Karpas-422 (cell line): ENCODE measurements around the gene TNFRSF19. TPM values are rescaled to one million over a fixed set of nuclear protein-coding genes. Genes with fewer than 3 reads are reported as not detected.

Experiments used
- DNase-seq: peaks from one replicate; pipeline ENCODE4 v3.0.0-alpha.2; 2015
- H2AFZ ChIP-seq: fragments of 200-600 bp; sonication (generic); 2 replicates; pipeline ENCODE4 v1.6.1; 2014; ENCODE audit warnings: antibody characterized with exemption, low read length, mixed read lengths
- H3K27ac ChIP-seq: fragments of 200-600 bp; sonication (generic); 2 replicates; pipeline ENCODE4 v1.5.1; 2014; ENCODE audit warnings: mild to moderate bottlenecking, low read length, moderate library complexity
- H3K27me3 ChIP-seq: fragments of 200-600 bp; sonication (generic); 2 replicates; pipeline ENCODE4 v1.6.1; 2014; ENCODE audit warnings: low read length, mixed read lengths
- H3K36me3 ChIP-seq: fragments of 200-600 bp; sonication (generic); 2 replicates; pipeline ENCODE4 v1.6.1; 2014; ENCODE audit warnings: low read length, mixed read lengths; ENCODE audit not compliant: insufficient read depth
- H3K4me1 ChIP-seq: fragments of 200-600 bp; sonication (generic); 2 replicates; pipeline ENCODE4 v1.6.1; 2014; ENCODE audit warnings: mild to moderate bottlenecking, low read length, mixed read lengths
- H3K4me2 ChIP-seq: fragments of 200-600 bp; sonication (generic); 2 replicates; pipeline ENCODE4 v1.6.1; 2014; ENCODE audit warnings: low read length, low read depth, mild to moderate bottlenecking; ENCODE audit not compliant: poor library complexity, severe bottlenecking
- H3K4me3 ChIP-seq: fragments of 200-600 bp; sonication (generic); 2 replicates; pipeline ENCODE4 v1.5.1; 2014; ENCODE audit warnings: mild to moderate bottlenecking, antibody characterized with exemption, low read length, mixed read lengths
- H3K79me2 ChIP-seq: fragments of 200-600 bp; sonication (generic); 2 replicates; pipeline ENCODE4 v1.6.1; 2014; ENCODE audit warnings: mild to moderate bottlenecking, low read length, mixed read lengths
- H3K9ac ChIP-seq: fragments of 200-600 bp; sonication (generic); 2 replicates; pipeline ENCODE4 v1.6.0; 2014; ENCODE audit warnings: low read length
- H3K9me2 ChIP-seq: fragments of 200-600 bp; sonication (generic), shearing (Covaris generic); replicated peaks from 2 replicates; pipeline ENCODE4 v1.6.0; 2014; ENCODE audit warnings: mild to moderate bottlenecking, low read length, moderate library complexity; ENCODE audit not compliant: insufficient read depth
- H3K9me3 ChIP-seq: fragments of 300-700, 200-600 bp; sonication (generic); 2 replicates; pipeline ENCODE4 v1.6.1; 2014; ENCODE audit warnings: low read length, mixed read lengths
- H4K20me1 ChIP-seq: fragments of 200-600 bp; sonication (generic); 2 replicates; pipeline ENCODE4 v1.6.1; 2014; ENCODE audit warnings: mild to moderate bottlenecking, antibody characterized with exemption, low read length, low read depth; ENCODE audit not compliant: insufficient read depth
- total RNA-seq: library from RNA; depleted of rRNA; stranded (reverse); fragments of >200 nt; shearing (Covaris generic); gene quantifications from 2 replicates; pipeline ENCODE4 v1.2.3, GENCODE V29; 2014; ENCODE audit warnings: low replicate concordance

The TNFRSF19 gene
- total RNA-seq, 1 experiment from 2014 or later, result not detected

DNA sequence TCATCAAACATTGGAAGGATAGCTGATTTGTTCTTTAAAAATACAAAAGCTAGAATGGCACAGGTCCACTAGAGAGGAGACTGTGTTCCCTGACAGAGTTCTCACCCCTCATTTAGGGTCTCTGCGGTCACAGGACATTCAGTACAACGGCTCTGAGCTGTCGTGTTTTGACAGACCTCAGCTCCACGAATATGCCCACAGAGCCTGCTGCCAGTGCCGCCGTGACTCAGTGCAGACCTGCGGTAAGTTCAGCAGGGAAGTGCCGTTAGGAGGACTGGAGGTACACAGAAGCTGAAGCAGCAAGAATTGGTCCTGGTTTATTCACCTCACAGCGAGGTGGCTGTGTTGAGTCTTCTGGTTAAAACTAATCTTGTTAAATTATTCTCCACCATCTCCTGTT lies 90.0 kb downstream of the TNFRSF19 start:
- Histone ChIP-seq H4K20me1 (no peaks in the 10 kb centered on the region), H3K4me1 (no peaks in the 10 kb centered on the region), H3K79me2 (no peaks in the 10 kb centered on the region), H3K9me2 (no peaks in the 10 kb centered on the region), H3K4me2 (no peak overlapping the region), H3K27me3 (no peaks in the 10 kb centered on the region), H3K36me3 (no peaks in the 10 kb centered on the region), H3K27ac (no peak overlapping the region), H3K4me3 (no peak overlapping the region), H3K9ac (no peak overlapping the region), H3K9me3 (no peaks in the 10 kb centered on the region), H2AFZ (no peak overlapping the region)
- DNase-seq, result no peak

DNA sequence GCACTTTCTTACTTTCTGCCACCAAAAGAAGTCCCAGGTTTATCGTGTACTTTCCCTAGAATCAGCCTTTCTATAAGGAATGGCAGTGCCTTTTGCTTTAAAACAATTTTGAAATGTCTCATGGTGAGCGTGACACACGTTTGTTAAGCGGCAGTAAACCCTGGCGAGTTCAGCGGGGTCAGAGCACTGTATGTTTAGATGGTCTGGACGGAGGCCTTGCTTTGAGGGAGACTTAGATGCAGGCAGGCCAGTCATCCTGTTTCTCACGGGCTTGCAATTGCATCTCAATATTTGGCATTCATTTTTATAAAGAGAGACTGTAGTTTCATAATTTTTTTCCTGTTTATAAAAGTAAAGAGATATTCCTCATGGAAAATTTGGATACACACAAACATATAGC lies 96.4 kb downstream of the TNFRSF19 start:
- Histone ChIP-seq H3K27ac (no peak overlapping the region), H3K9me2 (no peaks in the 10 kb centered on the region), H3K4me3 (no peak overlapping the region), H4K20me1 (no peaks in the 10 kb centered on the region), H2AFZ (no peak overlapping the region), H3K4me1 (no peaks in the 10 kb centered on the region), H3K27me3 (no peaks in the 10 kb centered on the region), H3K4me2 (no peak overlapping the region), H3K9ac (no peak overlapping the region), H3K36me3 (no peaks in the 10 kb centered on the region), H3K79me2 (no peaks in the 10 kb centered on the region), H3K9me3 (no peaks in the 10 kb centered on the region)
- DNase-seq, result no peak

- Histone ChIP-seq H3K9ac (no peak overlapping the region), H3K4me1 (no peaks in the 10 kb centered on the region), H3K27me3 (no peaks in the 10 kb centered on the region), H3K9me3 (no peaks in the 10 kb centered on the region), H4K20me1 (no peaks in the 10 kb centered on the region), H2AFZ (no peak overlapping the region), H3K79me2 (no peaks in the 10 kb centered on the region), H3K27ac (no peak overlapping the region), H3K4me2 (no peak overlapping the region), H3K9me2 (no peaks in the 10 kb centered on the region), H3K36me3 (no peaks in the 10 kb centered on the region), H3K4me3 (no peak overlapping the region)
- peak; percentile 68 for DNase-seq
These were observed 97.5 kb downstream of the TNFRSF19 start for GRCh38 chr13:23667750-23668149.

- Histone ChIP-seq H4K20me1 (no peaks in the 10 kb centered on the region), H3K9ac (no peak overlapping the region), H3K4me3 (no peak overlapping the region), H2AFZ (no peak overlapping the region), H3K79me2 (no peaks in the 10 kb centered on the region), H3K36me3 (no peaks in the 10 kb centered on the region), H3K27ac (no peak overlapping the region), H3K27me3 (no peaks in the 10 kb centered on the region), H3K9me3 (no peaks in the 10 kb centered on the region), H3K4me1 (no peaks in the 10 kb centered on the region), H3K9me2 (no peaks in the 10 kb centered on the region), H3K4me2 (no peak overlapping the region)
- DNase-seq, result no peak
These were observed 98.3 kb downstream of the TNFRSF19 start for GRCh38 chr13:23668562-23668961.

- no peaks in the 10 kb centered on the region for H3K9me2 ChIP-seq
- H3K9ac ChIP-seq, result no peak overlapping the region
- no peak overlapping the region for H3K4me3 ChIP-seq
- H3K27ac ChIP-seq, result no peak overlapping the region
- H3K36me3 ChIP-seq, result no peaks in the 10 kb centered on the region
- DNase-seq, result no peak
- no peaks in the 10 kb centered on the region for H3K4me1 ChIP-seq
- H3K4me2 ChIP-seq, result no peak overlapping the region
- no peak overlapping the region for H2AFZ ChIP-seq
- H3K9me3 ChIP-seq, result no peaks in the 10 kb centered on the region
- no peaks in the 10 kb centered on the region for H4K20me1 ChIP-seq
- H3K27me3 ChIP-seq, result no peaks in the 10 kb centered on the region
- H3K79me2 ChIP-seq, result no peaks in the 10 kb centered on the region
These were observed 100.6 kb downstream of the TNFRSF19 start for GRCh38 chr13:23670793-23671192.

GRCh38 chr13:23671377-23671776 lies 101.2 kb downstream of the TNFRSF19 start:
- H3K9me2 ChIP-seq, result no peaks in the 10 kb centered on the region
- DNase-seq, result no peak
- H3K4me1 ChIP-seq, result no peaks in the 10 kb centered on the region
- H3K4me2 ChIP-seq, result no peak overlapping the region
- H3K9me3 ChIP-seq, result no peaks in the 10 kb centered on the region
- no peak overlapping the region for H3K27ac ChIP-seq
- H3K9ac ChIP-seq, result no peak overlapping the region
- H3K27me3 ChIP-seq, result no peaks in the 10 kb centered on the region
- no peaks in the 10 kb centered on the region for H3K36me3 ChIP-seq
- H3K79me2 ChIP-seq, result no peaks in the 10 kb centered on the region
- H4K20me1 ChIP-seq, result no peaks in the 10 kb centered on the region
- no peak overlapping the region for H3K4me3 ChIP-seq
- H2AFZ ChIP-seq, result no peak overlapping the region

- no peak overlapping the region for H3K4me2 ChIP-seq
- no peak overlapping the region for H2AFZ ChIP-seq
These were observed 101.7 kb downstream of the TNFRSF19 start for GRCh38 chr13:23671897-23672296.

DNA sequence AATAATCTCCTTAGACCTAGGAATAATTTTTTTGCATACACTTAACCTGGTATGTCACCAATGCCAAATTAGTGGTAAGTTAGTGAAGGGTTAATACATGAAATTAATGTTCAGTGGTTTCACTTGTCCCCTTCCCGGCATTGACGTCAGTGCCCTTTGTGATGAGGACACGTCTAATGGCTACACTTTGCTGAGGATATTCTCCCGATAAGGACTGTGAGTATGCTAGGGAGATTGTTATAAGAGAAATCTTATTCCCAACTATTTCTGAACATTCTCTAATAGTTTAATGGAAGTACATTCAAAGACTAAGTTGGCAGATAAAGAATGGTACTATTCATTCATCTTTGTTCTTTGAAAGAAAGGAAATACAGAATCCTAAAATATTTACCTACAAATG lies 102.4 kb downstream of the TNFRSF19 start:
- no peak for DNase-seq
- Histone ChIP-seq H2AFZ (no peak overlapping the region), H3K9me2 (no peaks in the 10 kb centered on the region), H3K27me3 (no peaks in the 10 kb centered on the region), H3K4me1 (no peaks in the 10 kb centered on the region), H3K4me3 (no peak overlapping the region), H3K36me3 (no peaks in the 10 kb centered on the region), H4K20me1 (no peaks in the 10 kb centered on the region), H3K4me2 (no peak overlapping the region), H3K27ac (no peak overlapping the region), H3K9ac (no peak overlapping the region), H3K9me3 (no peaks in the 10 kb centered on the region), H3K79me2 (no peaks in the 10 kb centered on the region)

More at GRCh38 chr13:23671897-23672296, 101.7 kb downstream of the TNFRSF19 start:
- Histone ChIP-seq H3K27ac (no peak overlapping the region), H3K4me1 (no peaks in the 10 kb centered on the region), H3K4me3 (no peak overlapping the region), H3K9me2 (no peaks in the 10 kb centered on the region), H3K27me3 (no peaks in the 10 kb centered on the region), H3K9ac (no peak overlapping the region), H3K79me2 (no peaks in the 10 kb centered on the region), H3K36me3 (no peaks in the 10 kb centered on the region), H4K20me1 (no peaks in the 10 kb centered on the region), H3K9me3 (no peaks in the 10 kb centered on the region)
- DNase-seq, result no peak

GRCh38 chr13:23673354-23673753 lies 103.1 kb downstream of the TNFRSF19 start:
- Histone ChIP-seq H3K4me3 (no peak overlapping the region), H3K27me3 (no peaks in the 10 kb centered on the region), H4K20me1 (no peaks in the 10 kb centered on the region), H3K79me2 (no peaks in the 10 kb centered on the region), H3K4me2 (no peak overlapping the region), H3K4me1 (no peaks in the 10 kb centered on the region), H2AFZ (no peak overlapping the region), H3K36me3 (no peaks in the 10 kb centered on the region), H3K9me2 (no peaks in the 10 kb centered on the region), H3K9ac (no peak overlapping the region), H3K27ac (no peak overlapping the region), H3K9me3 (no peaks in the 10 kb centered on the region)
- no peak for DNase-seq
